ENCODE results near the gene ZNF582. TPM values are rescaled to one million over a fixed set of nuclear protein-coding genes. Genes with fewer than 3 reads are reported as not detected.

Gene ZNF582
- 2.5 and 3.3 TPM in 2 replicates for total RNA-seq (2014; rRNA removed; shearing (Covaris generic))

- Histone ChIP-seq H3K27ac (peak within 1 kb of the TSS; percentile 89), H3K36me3 (no peaks in the 10 kb centered on the region; the same call in 1 of the 2 replicates), H3K4me1 (no peaks in the 10 kb centered on the region), H3K9me3 (replicated peaks) (0 out of 2 replicates have a peak, but pooled peaks cover 3% of the 10 kb centered on the region), H3K27me3 (no peaks in the 10 kb centered on the region), H3K4me3 (peak within 1 kb of the TSS; percentile 84)
- DNase-seq = peak; percentile 93 to 96
Measured at GRCh38 chr19:56393119-56394012, at the start of gene ZNF582. ZNF582 (minus strand) TSS chr19:56393534; CDS start chr19:56391752, 1,782 bp downstream.

GRCh38 chr19:56441206-56441792 lies 48.0 kb upstream of the ZNF582 start:
- no peak for DNase-seq
- Histone ChIP-seq H3K27ac (no peak overlapping the region), H3K9me3 (replicated peaks) (peaks cover 16% of the 10 kb centered on the region), H3K4me1 (no peaks in the 10 kb centered on the region), H3K36me3 (peaks cover 21% of the 10 kb centered on the region), H3K4me3 (no peak overlapping the region), H3K27me3 (no peaks in the 10 kb centered on the region)

- Histone ChIP-seq H3K4me3 (no peak overlapping the region), H3K27me3 (no peaks in the 10 kb centered on the region), H3K4me1 (no peaks in the 10 kb centered on the region), H3K9me3 (replicated peaks) (peaks cover 53% of the 10 kb centered on the region), H3K36me3 (peaks cover 9% of the 10 kb centered on the region), H3K27ac (no peak overlapping the region)
- peak in 1 of 2 experiments; percentile 9 for DNase-seq
Measured at GRCh38 chr19:56423985-56424353, 30.6 kb upstream of the ZNF582 start.

GRCh38 chr19:56423276-56423984 lies 30.1 kb upstream of the ZNF582 start:
- no peaks in the 10 kb centered on the region for H3K27me3 ChIP-seq
- H3K36me3 ChIP-seq = peaks cover 9% of the 10 kb centered on the region
- no peak overlapping the region for H3K27ac ChIP-seq
- peak in 1 of 2 experiments; percentile 6 for DNase-seq
- no peak overlapping the region for H3K4me3 ChIP-seq
- no peaks in the 10 kb centered on the region for H3K4me1 ChIP-seq
- H3K9me3 ChIP-seq (replicated peaks) = peaks cover 53% of the 10 kb centered on the region

- peak overlapping the region; percentile 97; the same call in 1 of the 2 replicates for H3K4me3 ChIP-seq
- H3K27me3 ChIP-seq = no peaks in the 10 kb centered on the region
Measured at GRCh38 chr19:56405062-56405461, 11.7 kb upstream of the ZNF582 start.

GRCh38 chr19:56404705-56405056 lies 11.3 kb upstream of the ZNF582 start:
- Histone ChIP-seq H3K36me3 (peaks cover 23% of the 10 kb centered on the region), H3K4me1 (no peaks in the 10 kb centered on the region), H3K9me3 (replicated peaks) (no peaks in the 10 kb centered on the region), H3K27ac (peak overlapping the region; percentile 94; the same call in 1 of the 2 replicates), H3K4me3 (peak overlapping the region; percentile 97), H3K27me3 (no peaks in the 10 kb centered on the region)
- no peak for DNase-seq

More at GRCh38 chr19:56405062-56405461, 11.7 kb upstream of the ZNF582 start:
- no peak for DNase-seq
- no peaks in the 10 kb centered on the region for H3K4me1 ChIP-seq
- no peak overlapping the region for H3K27ac ChIP-seq
- no peaks in the 10 kb centered on the region for H3K9me3 ChIP-seq (replicated peaks)
- peaks cover 27% of the 10 kb centered on the region for H3K36me3 ChIP-seq

GRCh38 chr19:56403764-56404704 lies 10.7 kb upstream of the ZNF582 start, which contains the start of gene ZNF583:
ZNF583 (plus strand) TSS chr19:56404332; CDS start chr19:56407115, 2,783 bp downstream.
- Histone ChIP-seq H3K4me3 (peak within 1 kb of the TSS; percentile 97), H3K9me3 (replicated peaks) (no peaks in the 10 kb centered on the region), H3K27ac (peak within 1 kb of the TSS; percentile 94), H3K27me3 (no peaks in the 10 kb centered on the region), H3K36me3 (peaks cover 16% of the 10 kb centered on the region), H3K4me1 (no peaks in the 10 kb centered on the region)
- peak; percentile 87 to 89 for DNase-seq

- Histone ChIP-seq H3K9me3 (replicated peaks) (no peaks in the 10 kb centered on the region), H3K4me3 (peak overlapping the region; percentile 97), H3K36me3 (peaks cover 11% of the 10 kb centered on the region; the same call in 1 of the 2 replicates), H3K4me1 (no peaks in the 10 kb centered on the region), H3K27ac (no peak overlapping the region), H3K27me3 (no peaks in the 10 kb centered on the region)
- no peak for DNase-seq
Measured at GRCh38 chr19:56403261-56403660, 9.9 kb upstream of the ZNF582 start.

GRCh38 chr19:56400485-56400884 lies 7.2 kb upstream of the ZNF582 start:
- Histone ChIP-seq H3K36me3 (no peaks in the 10 kb centered on the region), H3K27ac (no peak overlapping the region), H3K27me3 (no peaks in the 10 kb centered on the region), H3K4me3 (no peak overlapping the region), H3K9me3 (replicated peaks) (no peaks in the 10 kb centered on the region), H3K4me1 (no peaks in the 10 kb centered on the region)
- no peak for DNase-seq

- Histone ChIP-seq H3K36me3 (no peaks in the 10 kb centered on the region), H3K4me1 (no peaks in the 10 kb centered on the region), H3K4me3 (no peak overlapping the region), H3K27ac (no peak overlapping the region), H3K9me3 (replicated peaks) (no peaks in the 10 kb centered on the region), H3K27me3 (no peaks in the 10 kb centered on the region)
- DNase-seq = no peak
Measured at GRCh38 chr19:56398809-56399208, 5.5 kb upstream of the ZNF582 start.

GRCh38 chr19:56383826-56384605 lies 9.3 kb downstream of the ZNF582 start:
- H3K36me3 ChIP-seq = peaks cover 3% of the 10 kb centered on the region; the same call in 1 of the 2 replicates
- H3K27me3 ChIP-seq = no peaks in the 10 kb centered on the region
- peaks cover 2% of the 10 kb centered on the region; the same call in 1 of the 2 replicates for H3K9me3 ChIP-seq (replicated peaks)
- H3K4me1 ChIP-seq = no peaks in the 10 kb centered on the region
- no peak for DNase-seq
- H3K27ac ChIP-seq = peak overlapping the region; percentile 34
- H3K4me3 ChIP-seq = no peak overlapping the region

GRCh38 chr19:56377105-56377924 lies 16.0 kb downstream of the ZNF582 start:
- H3K36me3 ChIP-seq = peaks cover 69% of the 10 kb centered on the region
- no peak for DNase-seq

More at GRCh38 chr19:56377105-56377924, 16.0 kb downstream of the ZNF582 start:
- H3K27ac ChIP-seq = no peak overlapping the region
- H3K9me3 ChIP-seq (replicated peaks) = peaks cover 26% of the 10 kb centered on the region
- no peaks in the 10 kb centered on the region for H3K4me1 ChIP-seq
- H3K4me3 ChIP-seq = no peak overlapping the region
- no peaks in the 10 kb centered on the region for H3K27me3 ChIP-seq
